GM08714 (cell line): ENCODE measurements around the gene SLC17A9.

Experiments used
- H3K4me3 ChIP-seq: fragments of 200-500 bp; sonication (Bioruptor generic); 2 replicates; pipeline ENCODE4 v1.5.1; 2014; ENCODE audit warnings: mild to moderate bottlenecking, low read length, inconsistent platforms
- ZNF274 ChIP-seq: IDR thresholded peaks from 2 replicates; pipeline ENCODE4 v1.6.1; 2012; ENCODE audit warnings: mild to moderate bottlenecking, low read depth, low read length

SLC17A9 gene

DNA sequence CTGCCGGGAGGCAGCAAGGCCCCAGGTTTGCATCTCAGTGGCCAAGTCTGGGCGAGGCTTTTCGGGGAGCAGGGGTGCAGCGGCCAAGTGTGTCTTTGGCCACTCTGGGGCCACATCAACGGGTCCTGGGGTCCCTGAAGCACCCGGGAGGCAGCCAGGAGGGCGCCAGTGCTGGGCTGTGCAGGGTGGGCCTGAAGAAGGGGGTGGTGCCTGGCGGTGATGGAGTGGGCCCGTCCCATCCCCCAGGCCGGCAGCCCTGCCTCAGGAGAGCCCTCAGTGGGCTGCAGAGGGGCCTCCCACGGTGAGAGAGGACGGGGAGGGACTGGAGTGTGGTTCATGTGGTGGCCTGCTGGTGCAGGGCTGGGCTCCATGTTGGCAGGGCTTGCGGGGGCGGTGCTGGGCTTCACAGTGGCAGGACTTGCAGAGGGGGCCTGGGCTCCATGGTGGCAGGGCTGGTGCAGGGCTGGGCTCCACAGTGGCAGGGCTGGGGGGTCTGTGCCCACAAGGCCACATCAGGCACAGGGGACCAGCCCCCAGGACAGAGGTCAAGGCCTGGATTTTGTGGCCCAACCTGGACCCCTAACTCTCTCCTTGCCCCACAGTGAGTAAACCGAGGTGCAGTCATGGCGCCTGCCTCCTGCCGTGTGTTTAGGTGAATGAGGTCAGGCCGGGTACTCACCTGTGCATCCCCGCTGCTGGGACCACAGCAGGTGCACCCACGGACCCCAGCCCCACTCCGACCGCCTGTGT lies 64.7 kb downstream of the SLC17A9 start:
- no peak overlapping the region for H3K4me3 ChIP-seq
- TF ChIP-seq ZNF274: no peak

DNA sequence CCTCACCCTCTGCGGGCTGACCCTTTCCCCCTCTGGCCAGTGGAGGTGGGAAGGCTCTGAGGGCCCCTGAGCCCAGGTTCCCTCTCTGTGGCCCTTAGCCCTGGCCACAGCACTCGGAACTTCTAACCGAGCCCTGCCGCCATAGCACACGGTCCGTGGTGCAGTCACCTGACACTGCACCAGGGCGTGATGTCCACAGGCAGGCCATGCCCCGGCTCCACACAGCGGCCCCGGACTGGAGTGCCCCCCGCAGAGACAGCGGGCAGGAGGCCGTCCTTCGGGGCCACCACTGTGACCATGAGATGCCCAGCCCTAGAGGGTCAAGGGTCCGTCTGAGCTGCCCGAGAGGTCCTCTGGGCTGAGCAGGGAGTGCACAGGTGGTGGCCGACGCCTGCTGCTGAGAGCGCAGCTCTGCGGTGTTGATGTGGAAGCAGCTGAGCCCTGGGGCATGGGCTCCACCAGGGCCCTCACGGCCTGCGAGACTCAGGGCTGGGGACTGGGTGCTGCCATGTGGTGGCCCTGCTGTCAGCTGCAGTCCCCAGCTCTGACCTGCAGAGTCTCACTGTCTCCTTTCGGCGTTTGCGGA lies 65.4 kb downstream of the SLC17A9 start:
- no peak for TF ChIP-seq ZNF274

More for the DNA sequence above, 65.4 kb downstream of the SLC17A9 start:
- H3K4me3 ChIP-seq: no peak overlapping the region
